ENCODE results near the gene ADORA2A. TPM values are rescaled to one million over a fixed set of nuclear protein-coding genes. Genes with fewer than 3 reads are reported as not detected.
A peak's percentile ranks its signal among the peaks of the same experiment; 100 is the strongest.

ADORA2A gene
- total and polyA plus RNA-seq, 2 of the 13 experiments (the other 11 are each of a cell fraction or from before 2014, with no cell fraction given): 3.3 to 5.0 TPM

- TF ChIP-seq, protein P1, sequence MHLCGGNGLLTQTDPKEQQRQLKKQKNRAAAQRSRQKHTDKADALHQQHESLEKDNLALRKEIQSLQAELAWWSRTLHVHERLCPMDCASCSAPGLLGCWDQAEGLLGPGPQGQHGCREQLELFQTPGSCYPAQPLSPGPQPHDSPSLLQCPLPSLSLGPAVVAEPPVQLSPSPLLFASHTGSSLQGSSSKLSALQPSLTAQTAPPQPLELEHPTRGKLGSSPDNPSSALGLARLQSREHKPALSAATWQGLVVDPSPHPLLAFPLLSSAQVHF (CRISPR knock-in tag; IDR thresholded peaks at IDR 0.05): no peak
- TF ChIP-seq, protein P2, sequence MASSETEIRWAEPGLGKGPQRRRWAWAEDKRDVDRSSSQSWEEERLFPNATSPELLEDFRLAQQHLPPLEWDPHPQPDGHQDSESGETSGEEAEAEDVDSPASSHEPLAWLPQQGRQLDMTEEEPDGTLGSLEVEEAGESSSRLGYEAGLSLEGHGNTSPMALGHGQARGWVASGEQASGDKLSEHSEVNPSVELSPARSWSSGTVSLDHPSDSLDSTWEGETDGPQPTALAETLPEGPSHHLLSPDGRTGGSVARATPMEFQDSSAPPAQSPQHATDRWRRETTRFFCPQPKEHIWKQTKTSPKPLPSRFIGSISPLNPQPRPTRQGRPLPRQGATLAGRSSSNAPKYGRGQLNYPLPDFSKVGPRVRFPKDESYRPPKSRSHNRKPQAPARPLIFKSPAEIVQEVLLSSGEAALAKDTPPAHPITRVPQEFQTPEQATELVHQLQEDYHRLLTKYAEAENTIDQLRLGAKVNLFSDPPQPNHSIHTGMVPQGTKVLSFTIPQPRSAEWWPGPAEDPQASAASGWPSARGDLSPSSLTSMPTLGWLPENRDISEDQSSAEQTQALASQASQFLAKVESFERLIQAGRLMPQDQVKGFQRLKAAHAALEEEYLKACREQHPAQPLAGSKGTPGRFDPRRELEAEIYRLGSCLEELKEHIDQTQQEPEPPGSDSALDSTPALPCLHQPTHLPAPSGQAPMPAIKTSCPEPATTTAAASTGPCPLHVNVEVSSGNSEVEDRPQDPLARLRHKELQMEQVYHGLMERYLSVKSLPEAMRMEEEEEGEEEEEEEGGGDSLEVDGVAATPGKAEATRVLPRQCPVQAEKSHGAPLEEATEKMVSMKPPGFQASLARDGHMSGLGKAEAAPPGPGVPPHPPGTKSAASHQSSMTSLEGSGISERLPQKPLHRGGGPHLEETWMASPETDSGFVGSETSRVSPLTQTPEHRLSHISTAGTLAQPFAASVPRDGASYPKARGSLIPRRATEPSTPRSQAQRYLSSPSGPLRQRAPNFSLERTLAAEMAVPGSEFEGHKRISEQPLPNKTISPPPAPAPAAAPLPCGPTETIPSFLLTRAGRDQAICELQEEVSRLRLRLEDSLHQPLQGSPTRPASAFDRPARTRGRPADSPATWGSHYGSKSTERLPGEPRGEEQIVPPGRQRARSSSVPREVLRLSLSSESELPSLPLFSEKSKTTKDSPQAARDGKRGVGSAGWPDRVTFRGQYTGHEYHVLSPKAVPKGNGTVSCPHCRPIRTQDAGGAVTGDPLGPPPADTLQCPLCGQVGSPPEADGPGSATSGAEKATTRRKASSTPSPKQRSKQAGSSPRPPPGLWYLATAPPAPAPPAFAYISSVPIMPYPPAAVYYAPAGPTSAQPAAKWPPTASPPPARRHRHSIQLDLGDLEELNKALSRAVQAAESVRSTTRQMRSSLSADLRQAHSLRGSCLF (CRISPR knock-in tag; IDR thresholded peaks at IDR 0.05; ENCODE audit: borderline replicate concordance): no peak
- no peak for TF ChIP-seq ZNF773 (CRISPR knock-in tag; IDR thresholded peaks at IDR 0.05; ENCODE audit: borderline replicate concordance)
- no peak for TF ChIP-seq ZNF577 (CRISPR knock-in tag; IDR thresholded peaks at IDR 0.05; ENCODE audit: borderline replicate concordance, low read depth)
- TF ChIP-seq, protein P3, sequence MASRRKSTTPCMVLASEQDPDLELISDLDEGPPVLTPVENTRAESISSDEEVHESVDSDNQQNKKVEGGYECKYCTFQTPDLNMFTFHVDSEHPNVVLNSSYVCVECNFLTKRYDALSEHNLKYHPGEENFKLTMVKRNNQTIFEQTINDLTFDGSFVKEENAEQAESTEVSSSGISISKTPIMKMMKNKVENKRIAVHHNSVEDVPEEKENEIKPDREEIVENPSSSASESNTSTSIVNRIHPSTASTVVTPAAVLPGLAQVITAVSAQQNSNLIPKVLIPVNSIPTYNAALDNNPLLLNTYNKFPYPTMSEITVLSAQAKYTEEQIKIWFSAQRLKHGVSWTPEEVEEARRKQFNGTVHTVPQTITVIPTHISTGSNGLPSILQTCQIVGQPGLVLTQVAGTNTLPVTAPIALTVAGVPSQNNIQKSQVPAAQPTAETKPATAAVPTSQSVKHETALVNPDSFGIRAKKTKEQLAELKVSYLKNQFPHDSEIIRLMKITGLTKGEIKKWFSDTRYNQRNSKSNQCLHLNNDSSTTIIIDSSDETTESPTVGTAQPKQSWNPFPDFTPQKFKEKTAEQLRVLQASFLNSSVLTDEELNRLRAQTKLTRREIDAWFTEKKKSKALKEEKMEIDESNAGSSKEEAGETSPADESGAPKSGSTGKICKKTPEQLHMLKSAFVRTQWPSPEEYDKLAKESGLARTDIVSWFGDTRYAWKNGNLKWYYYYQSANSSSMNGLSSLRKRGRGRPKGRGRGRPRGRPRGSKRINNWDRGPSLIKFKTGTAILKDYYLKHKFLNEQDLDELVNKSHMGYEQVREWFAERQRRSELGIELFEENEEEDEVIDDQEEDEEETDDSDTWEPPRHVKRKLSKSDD (CRISPR knock-in tag; IDR thresholded peaks at IDR 0.05; ENCODE audit: low read depth): no peak
- no peak for TF ChIP-seq ZNF781 (CRISPR knock-in tag; IDR thresholded peaks at IDR 0.05; ENCODE audit: borderline replicate concordance, not compliant biosample characterization)
- 0 out of 2 replicates have a peak, but pooled peaks have one; percentile 46 for TF ChIP-seq ZNF776 (CRISPR knock-in tag; IDR thresholded peaks at IDR 0.05)
- TF ChIP-seq RXRA (CRISPR knock-in tag; IDR thresholded peaks at IDR 0.05): no peak
- no peak for TF ChIP-seq MNT (IDR thresholded peaks at IDR 0.05)
- TF ChIP-seq HES4 (CRISPR knock-in tag; IDR thresholded peaks at IDR 0.05; ENCODE audit: borderline replicate concordance): peak; percentile 10; the same call in 1 of the 2 replicates
- TF ChIP-seq ZNF704 (CRISPR knock-in tag; IDR thresholded peaks at IDR 0.05; ENCODE audit: borderline replicate concordance): no peak
- TF ChIP-seq, protein P4, sequence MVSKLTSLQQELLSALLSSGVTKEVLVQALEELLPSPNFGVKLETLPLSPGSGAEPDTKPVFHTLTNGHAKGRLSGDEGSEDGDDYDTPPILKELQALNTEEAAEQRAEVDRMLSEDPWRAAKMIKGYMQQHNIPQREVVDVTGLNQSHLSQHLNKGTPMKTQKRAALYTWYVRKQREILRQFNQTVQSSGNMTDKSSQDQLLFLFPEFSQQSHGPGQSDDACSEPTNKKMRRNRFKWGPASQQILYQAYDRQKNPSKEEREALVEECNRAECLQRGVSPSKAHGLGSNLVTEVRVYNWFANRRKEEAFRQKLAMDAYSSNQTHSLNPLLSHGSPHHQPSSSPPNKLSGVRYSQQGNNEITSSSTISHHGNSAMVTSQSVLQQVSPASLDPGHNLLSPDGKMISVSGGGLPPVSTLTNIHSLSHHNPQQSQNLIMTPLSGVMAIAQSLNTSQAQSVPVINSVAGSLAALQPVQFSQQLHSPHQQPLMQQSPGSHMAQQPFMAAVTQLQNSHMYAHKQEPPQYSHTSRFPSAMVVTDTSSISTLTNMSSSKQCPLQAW (CRISPR knock-in tag; IDR thresholded peaks at IDR 0.05): no peak
Measured at GRCh38 chr22:24424001-24424900, 3.1 kb upstream of the ADORA2A start (continued).

Data from HepG2 (cell line).